ENCODE results near the gene SFTPD. TPM values are rescaled to one million over a fixed set of nuclear protein-coding genes. Genes with fewer than 3 reads are reported as not detected.

The SFTPD gene
- total and polyA plus RNA-seq, 8 donors: 1.5 to 5.9 (median 2.1) TPM

- no peak for FAIRE-seq
These were observed 7.2 kb downstream of the SFTPD start for GRCh38 chr10:79941585-79942210.

DNA sequence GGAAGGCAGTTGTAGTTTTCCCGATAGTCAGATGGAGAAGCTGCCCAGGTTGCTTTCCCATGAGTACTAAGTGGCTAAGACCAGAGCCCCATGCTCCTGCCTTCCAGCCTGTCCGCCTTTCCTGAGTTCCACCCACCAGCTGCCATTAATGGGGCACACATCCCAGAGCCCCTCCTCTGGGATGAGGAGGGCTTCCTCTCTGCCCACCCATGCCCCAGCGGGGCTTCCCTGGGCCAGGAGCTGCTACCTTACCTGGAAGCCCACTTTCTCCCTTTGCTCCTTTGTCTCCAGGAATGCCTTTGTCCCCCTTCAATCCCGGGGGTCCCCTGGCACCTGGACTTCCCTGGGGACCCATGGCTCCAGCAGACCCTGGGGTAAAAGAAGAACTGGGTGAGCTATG lies 7.8 kb downstream of the SFTPD start:
- no peak for DNase-seq
- H3K4me1 ChIP-seq: no peaks in the 10 kb centered on the region
- H3K27me3 ChIP-seq: no peaks in the 10 kb centered on the region
- H3K4me3 ChIP-seq: no peak overlapping the region
- WGBS, 2 donors: 87 to 93% methylated on average over 4 of the region's 4 CpGs
- no peaks in the 10 kb centered on the region for H3K9me3 ChIP-seq
- intact Hi-C loops (cut with DNase I): loop anchor here in 1 of 3 donors (10.0 kb wide), 1 partner anchor 104 kb away; no protein-coding TSS in a partner anchor
- H3K36me3 ChIP-seq: no peaks in the 10 kb centered on the region
- H3K27ac ChIP-seq: no peak overlapping the region
- ATAC-seq: no peak
- TF ChIP-seq, protein P1, sequence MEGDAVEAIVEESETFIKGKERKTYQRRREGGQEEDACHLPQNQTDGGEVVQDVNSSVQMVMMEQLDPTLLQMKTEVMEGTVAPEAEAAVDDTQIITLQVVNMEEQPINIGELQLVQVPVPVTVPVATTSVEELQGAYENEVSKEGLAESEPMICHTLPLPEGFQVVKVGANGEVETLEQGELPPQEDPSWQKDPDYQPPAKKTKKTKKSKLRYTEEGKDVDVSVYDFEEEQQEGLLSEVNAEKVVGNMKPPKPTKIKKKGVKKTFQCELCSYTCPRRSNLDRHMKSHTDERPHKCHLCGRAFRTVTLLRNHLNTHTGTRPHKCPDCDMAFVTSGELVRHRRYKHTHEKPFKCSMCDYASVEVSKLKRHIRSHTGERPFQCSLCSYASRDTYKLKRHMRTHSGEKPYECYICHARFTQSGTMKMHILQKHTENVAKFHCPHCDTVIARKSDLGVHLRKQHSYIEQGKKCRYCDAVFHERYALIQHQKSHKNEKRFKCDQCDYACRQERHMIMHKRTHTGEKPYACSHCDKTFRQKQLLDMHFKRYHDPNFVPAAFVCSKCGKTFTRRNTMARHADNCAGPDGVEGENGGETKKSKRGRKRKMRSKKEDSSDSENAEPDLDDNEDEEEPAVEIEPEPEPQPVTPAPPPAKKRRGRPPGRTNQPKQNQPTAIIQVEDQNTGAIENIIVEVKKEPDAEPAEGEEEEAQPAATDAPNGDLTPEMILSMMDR (IDR thresholded peaks at IDR 0.05): no peak
- no peak for FAIRE-seq

More at GRCh38 chr10:79941585-79942210, 7.2 kb downstream of the SFTPD start:
- no peak for ATAC-seq
- Histone ChIP-seq H3K4me1 (no peaks in the 10 kb centered on the region), H3K36me3 (no peaks in the 10 kb centered on the region), H3K9me3 (no peaks in the 10 kb centered on the region), H3K27me3 (no peaks in the 10 kb centered on the region), H3K27ac (no peak overlapping the region), H3K4me3 (no peak overlapping the region)
- DNase-seq: no peak
- intact Hi-C loops (cut with DNase I): loop anchor here in 1 of 3 donors (10.0 kb wide), 1 partner anchor 103 kb away; no protein-coding TSS in a partner anchor
- TF ChIP-seq, protein P1 (IDR thresholded peaks at IDR 0.05): no peak
- 95 to 97% methylated on average over 11 of the region's 11 CpGs for WGBS, 2 donors

DNA sequence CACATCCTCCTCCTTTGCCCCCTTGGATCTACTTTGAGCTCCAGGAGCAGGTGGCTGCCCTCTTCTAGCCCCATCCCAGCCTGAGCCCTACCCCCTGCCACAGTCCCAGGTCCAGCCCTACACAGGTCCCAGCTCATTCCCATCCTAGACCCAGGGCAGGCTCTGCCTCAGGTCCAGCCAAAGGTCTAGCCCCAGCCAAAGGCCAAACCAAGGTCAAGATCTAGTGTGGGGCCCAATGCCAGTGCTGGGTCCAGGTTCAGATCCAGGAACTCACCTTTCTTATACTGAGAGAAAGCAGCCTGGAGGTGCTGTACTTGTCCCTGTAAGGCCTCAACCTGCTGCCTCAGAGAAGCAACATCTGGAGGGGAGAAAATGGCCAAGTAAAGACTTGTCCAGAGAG lies 8.5 kb downstream of the SFTPD start:
- FAIRE-seq: no peak
- Histone ChIP-seq H3K27ac (no peak overlapping the region), H3K9me3 (no peaks in the 10 kb centered on the region), H3K36me3 (no peaks in the 10 kb centered on the region), H3K4me3 (no peak overlapping the region), H3K27me3 (no peaks in the 10 kb centered on the region), H3K4me1 (no peaks in the 10 kb centered on the region)
- intact Hi-C loops (cut with DNase I): loop anchor here in 1 of 3 donors (10.0 kb wide), 1 partner anchor 104 kb away; no protein-coding TSS in a partner anchor
- TF ChIP-seq, protein P1 (IDR thresholded peaks at IDR 0.05): no peak
- no peak for DNase-seq
- ATAC-seq: no peak

DNA sequence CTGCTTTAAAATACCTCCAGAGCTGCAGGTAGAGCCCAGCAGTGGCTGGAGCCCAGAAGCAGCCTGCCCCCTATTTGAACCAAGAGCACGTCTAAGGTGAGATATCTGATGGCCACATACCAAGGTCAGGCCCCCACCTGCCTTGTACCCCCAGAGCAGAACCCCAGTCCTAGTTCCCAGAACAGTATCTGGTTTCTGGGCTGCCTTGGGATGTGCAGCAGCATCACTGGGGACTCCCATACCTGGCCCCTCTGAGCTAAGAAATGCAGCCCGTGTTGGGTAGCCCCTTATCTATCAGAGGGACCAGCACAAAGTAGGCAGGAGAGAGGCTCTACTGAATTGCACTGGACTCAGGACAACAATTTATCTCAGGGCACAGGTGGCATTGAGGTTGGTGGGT lies 8.9 kb downstream of the SFTPD start:
- no peak for FAIRE-seq
- no peak for DNase-seq
- Histone ChIP-seq H3K27me3 (no peaks in the 10 kb centered on the region), H3K4me3 (no peak overlapping the region), H3K27ac (no peak overlapping the region), H3K36me3 (no peaks in the 10 kb centered on the region), H3K4me1 (no peaks in the 10 kb centered on the region), H3K9me3 (no peaks in the 10 kb centered on the region)
- TF ChIP-seq, protein P1 (IDR thresholded peaks at IDR 0.05): no peak
- WGBS, 2 donors: 85 to 95% methylated on average over 2 of the region's 2 CpGs
- ATAC-seq: no peak
- intact Hi-C loops (cut with DNase I): loop anchor here in 1 of 3 donors (10.0 kb wide), 1 partner anchor 105 kb away; no protein-coding TSS in a partner anchor

GRCh38 chr10:79938728-79939406 lies 10.0 kb downstream of the SFTPD start:
- FAIRE-seq: no peak
- Histone ChIP-seq H3K27ac (no peak overlapping the region), H3K36me3 (no peaks in the 10 kb centered on the region), H3K4me3 (no peak overlapping the region), H3K4me1 (no peaks in the 10 kb centered on the region), H3K27me3 (no peaks in the 10 kb centered on the region), H3K9me3 (no peaks in the 10 kb centered on the region)
- intact Hi-C loops (cut with DNase I): no loop called here
- peak in 1 of 6 donors; percentile 48 for DNase-seq
- WGBS, 2 donors: 85 to 88% methylated on average over 6 of the region's 6 CpGs
- ATAC-seq: peak in 3 of 4 donors; percentile 25 to 86 (median 79)
- TF ChIP-seq, protein P1 (IDR thresholded peaks at IDR 0.05): no peak
